Activated CD4-positive, alpha-beta memory T cell treated with anti-CD3 and anti-CD28 coated beads for 36 hours (primary cell): Measurements from ENCODE around the gene RNF181. TPM values are rescaled to one million over a fixed set of nuclear protein-coding genes. Genes with fewer than 3 reads are reported as not detected.

Experiments
- CTCF ChIA-PET: fragments of 350-600 bp; sonication (Branson Sonifier 250); formaldehyde crosslinking; loops from one replicate; lab custom pipeline; 2021; ENCODE audit warnings: antibody characterized with exemption, inconsistent platforms; lab: Charles Lee
- POLR2A ChIA-PET: fragments of 350-600 bp; sonication (Branson Sonifier 250); formaldehyde crosslinking; loops from one replicate; lab custom pipeline; 2021; ENCODE audit warnings: antibody characterized with exemption; lab: Charles Lee
- DNase-seq: peaks from one replicate; pipeline ENCODE4 v3.0.0-alpha.2; 2020
- H3K27ac Mint-ChIP-seq: one replicate; pipeline ENCODE4 v1.8.0; 2021; ENCODE audit warnings: mixed read lengths
- H3K27me3 Mint-ChIP-seq: one replicate; pipeline ENCODE4 v1.8.0; 2021; ENCODE audit warnings: mixed read lengths
- H3K36me3 Mint-ChIP-seq: one replicate; pipeline ENCODE4 v1.8.0; 2021; ENCODE audit warnings: mixed read lengths
- H3K4me1 Mint-ChIP-seq: one replicate; pipeline ENCODE4 v1.8.0; 2021; ENCODE audit warnings: low read depth, mixed read lengths
- H3K4me3 Mint-ChIP-seq: one replicate; pipeline ENCODE4 v1.8.0; 2021; ENCODE audit warnings: mild to moderate bottlenecking, mixed read lengths
- H3K9me3 Mint-ChIP-seq: one replicate; pipeline ENCODE4 v1.8.0; 2021; ENCODE audit warnings: mixed read lengths
- intact Hi-C: fragments of 100-400 bp; cut with micrococcal nuclease; formaldehyde crosslinking; loops from one replicate; pipeline ENCODE4 v1.15.1; 2023
- total RNA-seq, 2 experiments: library from RNA; stranded (reverse); gene quantifications; one replicate each; pipeline ENCODE4 v1.2.3, GENCODE V29; 2021

Gene RNF181
- total RNA-seq, 2 experiments from 2014 or later: 120 to 124 TPM

DNA sequence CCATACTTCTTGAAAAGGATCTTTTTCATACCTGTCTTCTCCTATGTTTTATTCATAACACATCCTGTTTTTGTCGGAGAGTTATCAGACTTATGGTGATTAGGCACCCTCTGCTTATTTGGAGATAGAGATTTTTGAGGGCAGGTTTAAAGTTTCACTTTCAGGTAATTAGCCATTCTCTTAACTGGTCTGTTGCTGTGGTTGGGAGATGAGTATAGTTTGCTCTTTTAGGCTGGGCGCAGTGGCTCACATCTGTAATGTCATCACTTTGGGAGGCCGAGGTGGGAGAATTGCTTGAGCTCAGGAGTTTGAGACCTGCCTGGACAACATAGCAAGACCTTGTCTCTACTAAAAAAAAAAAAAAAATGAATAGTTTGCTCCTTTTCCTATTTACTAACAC is 47.2 kb downstream of the RNF181 start:
- peaks cover 13% of the 10 kb centered on the region for H3K4me1 Mint-ChIP-seq
- intact Hi-C loops: no loop called here
- POLR2A ChIA-PET: interaction anchor here (1.2 kb wide), 1 partner anchor 27 kb away, joined by 3 read pairs; the partner anchor contains the start of gene USP39
- H3K4me3 Mint-ChIP-seq: no peak overlapping the region
- peak overlapping the region; percentile 69 for H3K27ac Mint-ChIP-seq
- no peaks in the 10 kb centered on the region for H3K9me3 Mint-ChIP-seq
- H3K36me3 Mint-ChIP-seq: peaks cover 59% of the 10 kb centered on the region
- no peaks in the 10 kb centered on the region for H3K27me3 Mint-ChIP-seq
- CTCF ChIA-PET: interaction anchor here (0.7 kb wide), 1 partner anchor 171 kb away, joined by 3 read pairs; no protein-coding TSS in a partner anchor
- peak; percentile 36 for DNase-seq

DNA sequence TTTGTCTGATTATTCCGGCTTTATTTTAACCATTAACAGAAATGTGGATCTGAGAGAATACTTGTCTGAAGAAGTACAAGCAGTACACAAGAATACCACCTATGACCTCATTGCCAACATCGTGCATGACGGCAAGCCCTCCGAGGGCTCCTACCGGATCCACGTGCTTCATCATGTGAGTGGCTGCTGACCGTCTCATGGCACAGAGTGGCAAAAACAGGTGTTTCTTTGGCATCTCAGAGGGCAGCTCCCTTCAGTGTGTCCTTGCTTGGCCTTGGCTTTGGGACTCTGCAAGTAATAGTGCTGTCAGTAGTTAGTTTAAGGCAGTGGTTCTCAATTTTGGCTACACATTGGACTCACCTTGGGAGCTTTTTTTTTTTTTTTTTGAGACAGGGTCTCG is 49.4 kb downstream of the RNF181 start:
- H3K4me3 Mint-ChIP-seq: no peak overlapping the region
- H3K9me3 Mint-ChIP-seq: no peaks in the 10 kb centered on the region
- H3K36me3 Mint-ChIP-seq: peaks cover 69% of the 10 kb centered on the region
- no peaks in the 10 kb centered on the region for H3K27me3 Mint-ChIP-seq
- ChIA-PET CTCF (interaction anchor here (1.5 kb wide), 1 partner anchor 9 kb away, joined by 4 read pairs; no protein-coding TSS in a partner anchor), POLR2A (no interaction called here)
- H3K4me1 Mint-ChIP-seq: peaks cover 13% of the 10 kb centered on the region
- no peak overlapping the region for H3K27ac Mint-ChIP-seq
- intact Hi-C loops: no loop called here
- no peak for DNase-seq

DNA sequence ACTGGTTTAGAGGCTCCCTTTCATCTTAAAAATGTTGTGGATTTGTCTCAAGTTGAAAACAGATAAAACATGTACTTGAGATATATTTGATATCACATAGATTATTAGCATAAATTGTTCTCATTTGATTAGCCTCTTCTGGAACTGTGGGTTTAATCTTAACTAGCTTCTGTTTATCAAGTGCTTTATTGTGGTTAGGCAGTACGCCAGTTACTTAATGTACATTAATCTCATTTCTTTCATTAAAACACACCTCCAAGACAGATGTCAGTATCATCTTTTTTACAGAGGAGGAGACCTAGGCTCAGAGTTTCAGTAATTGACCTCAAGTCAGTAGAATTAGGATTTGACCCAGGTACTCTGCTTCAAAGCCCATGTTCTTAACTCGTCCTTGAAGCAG is 50.6 kb downstream of the RNF181 start:
- Mint-ChIP-seq H3K4me3 (no peak overlapping the region), H3K36me3 (peaks cover 65% of the 10 kb centered on the region), H3K4me1 (peaks cover 13% of the 10 kb centered on the region), H3K9me3 (no peaks in the 10 kb centered on the region), H3K27ac (no peak overlapping the region), H3K27me3 (no peaks in the 10 kb centered on the region)
- DNase-seq: no peak
- CTCF ChIA-PET: interaction anchor here (4.5 kb wide), 1 partner anchor 9 kb away, joined by 35 read pairs; no protein-coding TSS in a partner anchor
- intact Hi-C loops: no loop called here
- POLR2A ChIA-PET: no interaction called here

Other genes with a start within 250 kb of the RNF181 start
- 10 to 100 TPM; 22.6 to 22.8 TPM for gene RETSAT, start 241.2 kb upstream of the RNF181 start, total RNA-seq
- gene ELMOD3, start 241.0 kb upstream of the RNF181 start, total RNA-seq: 10 to 100 TPM; 11.1 to 15.0 TPM
- 10 to 100 TPM; 24.1 to 25.6 TPM for gene CAPG, start 185.4 kb upstream of the RNF181 start, total RNA-seq
- 1 to 10 TPM in 1 of 2 experiments, under 1 TPM in 1; 0.65 to 1.4 TPM for gene SH2D6, start 177.0 kb upstream of the RNF181 start, total RNA-seq
- 100 to 1,000 TPM; 196 to 208 TPM for gene MAT2A, start 56.6 kb upstream of the RNF181 start, total RNA-seq
- 10 to 100 TPM; 24.2 to 25.2 TPM for gene GGCX, start 34.3 kb upstream of the RNF181 start, total RNA-seq
- gene VAMP8, start 18.2 kb upstream of the RNF181 start, total RNA-seq: 100 to 1,000 TPM; 112 to 114 TPM
- gene VAMP5, start 11.3 kb upstream of the RNF181 start, total RNA-seq: 10 to 100 TPM; 49.7 to 51.9 TPM
- gene TMEM150A, start 7.0 kb downstream of the RNF181 start, total RNA-seq: 1 to 10 TPM; 1.2 to 1.6 TPM
- gene C2orf68, start 16.3 kb downstream of the RNF181 start, total RNA-seq: 10 to 100 TPM; 36.3 to 39.1 TPM
- 10 to 100 TPM; 83.2 to 83.4 TPM for gene USP39, start 20.4 kb downstream of the RNF181 start, total RNA-seq
- gene SFTPB, start 72.5 kb downstream of the RNF181 start, total RNA-seq: not detected
- gene GNLY, start 98.6 kb downstream of the RNF181 start, total RNA-seq: 10 to 100 TPM; 21.5 to 22.8 TPM
- not detected for gene ATOH8, start 158.2 kb downstream of the RNF181 start, total RNA-seq